ENCODE data around the gene CES3.
"Not testable (repeated sequence)": the region's sequence is repeated elsewhere in the genome, so short reads cannot be mapped to it uniquely, and the experiment has no call there.

The CES3 gene

DNA sequence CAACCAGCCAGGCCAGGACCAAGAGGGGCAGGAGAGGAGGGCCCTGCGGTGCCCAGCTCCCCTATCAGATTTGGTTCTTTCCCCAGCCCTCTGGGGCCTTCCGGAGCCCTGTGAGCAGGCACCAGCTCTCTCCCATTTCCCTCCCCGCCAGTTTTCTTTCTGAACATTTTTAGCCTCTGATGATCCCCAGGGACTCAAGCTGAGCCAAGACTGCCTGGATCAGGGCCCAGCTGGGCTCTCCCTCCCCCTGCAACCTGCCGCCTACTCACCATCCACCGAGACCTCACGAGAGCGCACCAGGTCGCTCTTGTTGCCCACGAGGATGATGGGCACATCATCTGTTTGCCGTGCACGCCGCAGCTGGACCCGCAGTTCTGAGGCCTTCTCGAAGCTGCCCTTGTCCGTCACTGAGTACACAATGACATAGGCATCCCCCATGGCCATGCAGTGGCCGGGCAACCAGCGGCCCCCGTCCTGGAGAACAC, 37.8 kb upstream of the CES3 start:
- H3K36me3 Mint-ChIP-seq: no peaks in the 10 kb centered on the region
- no peak for DNase-seq (ENCODE audit: low spot score in 2 of 2)
- ATAC-seq: no peak
- no peak overlapping the region for H3K27ac Mint-ChIP-seq
- H3K4me3 Mint-ChIP-seq: peak overlapping the region; percentile 69
- no peaks in the 10 kb centered on the region for H3K9me3 Mint-ChIP-seq
- H3K4me1 Mint-ChIP-seq: peaks cover 33% of the 10 kb centered on the region

DNA sequence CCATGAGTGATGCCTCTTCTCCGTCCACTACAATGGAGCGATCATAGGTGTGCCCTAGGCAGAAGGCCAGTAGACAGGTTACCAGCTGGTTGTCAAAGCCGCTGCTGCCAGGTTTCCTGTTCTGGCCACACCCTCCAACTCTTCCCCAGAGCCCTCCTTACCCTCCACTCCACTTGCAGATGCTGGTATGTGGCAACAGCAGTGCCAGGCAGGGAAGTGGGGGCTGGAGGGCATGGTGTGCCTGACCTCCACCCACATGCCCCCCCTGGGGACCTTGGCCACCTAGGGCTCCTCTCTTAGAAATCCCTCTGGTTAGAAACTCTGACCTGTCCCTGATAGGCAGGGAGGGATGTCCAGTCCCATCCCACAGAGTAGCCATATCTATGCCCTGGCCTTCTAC, 37.2 kb upstream of the CES3 start:
- Mint-ChIP-seq H3K36me3 (no peaks in the 10 kb centered on the region), H3K27ac (no peak overlapping the region), H3K4me1 (peaks cover 39% of the 10 kb centered on the region), H3K4me3 (peak overlapping the region; percentile 69), H3K9me3 (no peaks in the 10 kb centered on the region)
- no peak for DNase-seq (ENCODE audit: low spot score in 2 of 2)
- ATAC-seq: no peak

DNA sequence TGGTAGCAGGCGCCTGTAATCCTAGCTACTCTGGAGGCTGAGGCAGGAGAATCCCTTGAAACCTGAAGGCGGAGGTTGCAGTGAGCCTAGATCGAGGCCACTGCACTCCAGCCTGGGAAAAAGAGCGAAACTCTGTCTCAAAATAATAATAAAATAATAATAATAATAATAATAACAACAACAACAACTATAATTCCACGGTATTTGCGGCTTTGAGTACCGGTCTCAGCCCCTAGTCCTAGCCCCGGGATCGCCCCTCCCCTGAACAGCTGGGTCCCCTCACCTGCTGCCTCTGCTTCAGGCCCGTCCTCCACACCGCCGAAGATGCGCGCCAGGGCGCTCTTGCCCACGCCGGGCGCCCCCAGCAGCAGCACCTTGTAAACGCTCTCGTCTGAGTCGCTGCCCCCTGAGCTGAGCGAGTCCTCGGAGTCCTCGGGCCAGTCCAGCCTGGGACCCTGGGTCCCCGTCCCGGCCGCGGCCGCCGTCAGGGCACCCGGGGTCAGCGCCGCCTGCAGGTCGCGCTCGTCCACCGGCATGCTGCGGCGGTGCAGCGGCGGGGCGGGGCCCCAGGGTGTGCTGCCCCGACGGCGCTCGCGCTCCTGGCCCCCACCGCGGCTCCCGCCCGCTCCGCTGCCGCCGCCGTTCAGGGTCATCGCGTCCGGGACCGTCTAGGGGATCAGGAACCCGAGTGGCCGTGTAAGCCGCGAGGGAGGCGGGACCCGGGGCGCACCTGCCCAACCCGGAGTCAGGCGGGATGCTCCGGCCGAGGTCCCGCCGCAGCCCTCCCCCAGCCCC, 36.3 kb upstream of the CES3 start:
- no peaks in the 10 kb centered on the region for H3K9me3 Mint-ChIP-seq
- peaks cover 42% of the 10 kb centered on the region for H3K4me1 Mint-ChIP-seq
- DNase-seq (ENCODE audit: low spot score in 2 of 2) (peak; percentile 53 to 72), ATAC-seq (peak; percentile 72)
- no peak overlapping the region for H3K27ac Mint-ChIP-seq
- peak overlapping the region; percentile 69 for H3K4me3 Mint-ChIP-seq
- no peaks in the 10 kb centered on the region for H3K36me3 Mint-ChIP-seq

DNA sequence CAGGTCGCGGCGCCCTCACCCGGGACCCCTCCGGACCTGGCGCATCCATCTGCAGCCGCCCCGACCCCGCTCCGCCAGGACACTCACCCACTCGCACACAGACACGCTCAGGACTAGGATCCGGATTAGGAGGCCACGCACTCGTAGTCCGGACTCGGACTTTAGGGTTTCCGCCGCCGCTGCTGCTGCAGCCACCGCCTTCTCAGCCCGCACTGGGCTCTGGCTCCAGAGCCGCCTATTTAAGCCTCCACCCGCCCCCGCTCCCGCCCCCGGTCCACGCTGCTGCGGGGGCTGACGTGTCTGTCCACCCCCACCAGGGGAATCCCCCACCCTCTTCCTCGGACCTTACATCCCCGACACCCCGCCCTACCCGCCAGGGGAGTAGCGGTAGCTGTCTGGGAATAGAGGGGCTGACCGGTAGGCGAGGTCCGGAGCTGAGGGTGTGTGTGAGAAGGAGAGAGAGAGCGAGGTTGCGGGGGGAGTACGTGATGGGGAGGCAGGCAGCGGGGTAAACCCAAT, 35.7 kb upstream of the CES3 start, which contains the start of gene RRAD:
Gene RRAD (minus strand): TSS at position 214 of the 519 bp plus-strand sequence. CDS start 356 bp downstream, outside the sequence.
- peak within 1 kb of the TSS; percentile 69 for H3K4me3 Mint-ChIP-seq
- no peaks in the 10 kb centered on the region for H3K36me3 Mint-ChIP-seq
- H3K27ac Mint-ChIP-seq: no peak within 1 kb of the TSS
- ATAC-seq (peak; percentile 1), DNase-seq (ENCODE audit: low spot score in 2 of 2) (no peak)
- no peaks in the 10 kb centered on the region for H3K9me3 Mint-ChIP-seq
- peaks cover 42% of the 10 kb centered on the region for H3K4me1 Mint-ChIP-seq

DNA sequence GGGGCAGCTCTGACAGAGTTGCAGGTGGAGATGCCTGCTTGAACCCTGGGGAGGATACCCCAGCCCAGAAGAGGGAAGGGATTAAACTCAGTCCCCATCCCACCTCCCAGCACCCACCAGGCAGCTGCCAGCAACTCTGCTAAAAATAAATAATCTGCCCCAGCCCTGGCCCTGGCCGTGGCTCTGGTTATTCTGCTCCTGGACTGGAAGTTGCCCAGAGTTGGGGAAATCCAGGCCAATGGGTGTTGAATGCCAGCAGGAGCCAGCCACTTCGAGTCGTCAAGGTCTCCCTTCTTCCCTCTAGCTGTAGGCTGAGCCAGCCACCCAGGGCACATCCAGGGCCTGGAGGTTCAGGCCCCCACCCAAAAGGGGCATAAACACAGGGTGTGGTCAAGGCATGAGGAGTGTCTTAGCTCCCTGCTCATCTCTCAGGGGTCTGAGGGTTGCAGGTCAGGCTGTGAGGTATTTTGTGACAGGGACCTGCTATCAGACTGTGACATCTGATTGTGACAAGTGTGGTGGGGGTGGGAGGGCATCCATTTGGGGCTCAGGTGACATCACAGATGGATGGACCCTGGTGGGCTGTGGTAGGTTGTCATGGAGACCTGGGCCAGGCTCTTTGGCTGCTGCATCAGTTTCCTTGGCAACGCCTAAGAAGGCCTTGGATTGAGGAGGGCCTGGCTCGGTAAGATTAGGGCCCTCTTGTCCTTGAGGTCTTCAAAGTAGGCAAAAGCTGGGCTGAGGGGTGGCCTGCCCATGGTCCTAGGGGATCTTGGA, 34.7 kb upstream of the CES3 start:
- no peak for DNase-seq (ENCODE audit: low spot score in 2 of 2)
- peaks cover 42% of the 10 kb centered on the region for H3K4me1 Mint-ChIP-seq
- H3K27ac Mint-ChIP-seq: no peak overlapping the region
- H3K4me3 Mint-ChIP-seq: peak overlapping the region; percentile 69
- H3K9me3 Mint-ChIP-seq: no peaks in the 10 kb centered on the region
- ATAC-seq: no peak
- H3K36me3 Mint-ChIP-seq: peaks cover 5% of the 10 kb centered on the region

DNA sequence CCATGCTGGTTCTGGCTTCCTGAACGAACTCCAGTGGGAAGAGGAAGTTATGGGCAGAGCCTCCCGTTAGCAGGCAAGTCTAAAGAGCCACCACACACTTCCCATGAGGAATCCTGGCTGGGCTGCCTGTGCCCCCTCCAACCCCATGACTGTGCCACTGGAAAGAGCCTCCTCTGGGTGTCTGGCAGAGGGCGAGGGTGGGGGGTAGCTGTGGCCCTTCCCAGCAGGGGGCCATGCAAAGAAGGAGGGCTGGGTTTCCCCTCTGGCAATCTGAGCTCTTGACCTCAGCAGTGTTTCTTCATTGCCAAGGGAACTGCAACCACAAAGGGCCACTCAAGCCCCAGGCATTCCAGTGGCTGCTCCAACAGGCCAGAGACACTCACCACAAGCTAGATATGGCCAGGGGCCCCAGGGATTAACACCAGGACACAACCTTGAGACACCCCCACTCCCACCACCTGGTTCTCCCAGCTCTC, 34.1 kb upstream of the CES3 start:
- Mint-ChIP-seq H3K27ac (peak overlapping the region; percentile 79), H3K9me3 (no peaks in the 10 kb centered on the region), H3K4me1 (peaks cover 47% of the 10 kb centered on the region), H3K4me3 (no peak overlapping the region), H3K36me3 (peaks cover 12% of the 10 kb centered on the region)
- ATAC-seq (no peak), DNase-seq (ENCODE audit: low spot score in 2 of 2) (no peak)

DNA sequence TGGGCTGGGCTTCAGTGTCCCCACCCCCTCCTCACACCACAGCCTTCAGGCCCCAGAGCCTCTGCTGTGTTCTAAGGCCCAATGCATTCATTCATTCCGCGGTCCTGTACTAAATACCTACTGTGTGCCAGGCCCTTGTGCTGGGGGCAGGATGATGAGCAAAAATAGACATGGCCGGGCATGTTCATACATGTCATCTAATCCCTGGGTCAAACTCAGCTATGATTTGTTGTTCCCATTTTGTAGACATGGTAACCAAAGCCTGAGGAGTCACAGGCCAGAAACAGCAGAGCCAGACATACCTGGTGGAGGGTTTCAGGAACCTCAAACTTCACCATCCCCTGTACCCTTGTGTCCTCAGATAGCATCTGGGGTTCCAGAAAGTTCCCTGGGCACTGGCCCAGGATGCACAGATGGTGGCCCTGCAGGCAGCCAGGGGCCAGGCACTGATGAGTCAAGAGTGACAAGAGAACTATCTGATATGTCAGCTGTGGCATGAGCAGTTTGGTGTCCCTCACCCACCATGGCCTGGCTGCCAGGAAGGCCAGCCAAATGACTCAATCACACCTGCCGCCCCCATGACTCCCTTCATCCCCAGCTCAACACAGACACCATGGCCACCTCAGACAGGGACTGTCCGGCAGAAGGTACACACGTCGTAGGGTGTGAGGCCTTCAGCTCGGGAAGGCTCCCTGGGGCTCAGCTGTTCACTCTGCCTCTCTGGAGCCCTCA, 33.0 kb upstream of the CES3 start:
- H3K36me3 Mint-ChIP-seq: peaks cover 22% of the 10 kb centered on the region
- no peak overlapping the region for H3K4me3 Mint-ChIP-seq
- H3K27ac Mint-ChIP-seq: peak overlapping the region; percentile 79
- H3K9me3 Mint-ChIP-seq: no peaks in the 10 kb centered on the region
- H3K4me1 Mint-ChIP-seq: peaks cover 58% of the 10 kb centered on the region
- DNase-seq (ENCODE audit: low spot score in 2 of 2) (no peak), ATAC-seq (peak; percentile 68)

DNA sequence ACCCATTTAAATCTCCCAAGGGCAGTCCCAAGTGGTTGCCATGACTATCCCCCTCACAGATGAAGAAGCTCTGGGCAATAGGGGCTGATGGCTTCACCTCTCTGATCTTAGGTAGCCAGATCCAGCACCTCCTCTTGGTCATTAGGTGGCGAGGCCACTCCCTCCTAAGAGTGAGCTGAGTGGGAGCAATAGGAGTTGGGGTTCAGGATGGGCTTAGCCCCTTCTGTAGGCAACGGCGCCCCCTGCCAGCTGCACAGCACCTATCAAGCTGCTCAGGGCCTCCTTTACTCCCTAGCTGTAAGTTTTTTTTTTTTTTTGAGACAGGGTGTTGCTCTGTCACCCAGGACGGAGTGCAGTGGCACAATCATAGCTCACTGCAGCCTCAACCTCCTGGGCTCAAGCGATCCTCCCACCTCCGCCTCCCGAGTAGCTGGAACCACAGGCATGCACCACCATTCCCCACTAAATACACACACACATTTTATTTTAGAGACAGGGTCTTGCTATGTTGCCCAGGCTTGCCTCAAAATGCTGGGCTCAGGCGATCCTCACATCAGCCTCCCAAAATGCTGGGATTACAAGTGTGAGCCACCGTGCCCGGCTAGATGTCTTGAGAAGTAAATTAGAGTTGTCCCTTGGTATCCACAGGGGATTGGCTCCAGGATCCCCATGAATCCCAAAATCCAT, 32.2 kb upstream of the CES3 start:
- H3K9me3 Mint-ChIP-seq: no peaks in the 10 kb centered on the region
- H3K4me1 Mint-ChIP-seq: peaks cover 58% of the 10 kb centered on the region
- H3K4me3 Mint-ChIP-seq: no peak overlapping the region
- peak overlapping the region; percentile 79 for H3K27ac Mint-ChIP-seq
- H3K36me3 Mint-ChIP-seq: peaks cover 30% of the 10 kb centered on the region
- peak in 1 of 2 donors; percentile 71 for DNase-seq (ENCODE audit: low spot score in 2 of 2)
- peak; percentile 54 for ATAC-seq

DNA sequence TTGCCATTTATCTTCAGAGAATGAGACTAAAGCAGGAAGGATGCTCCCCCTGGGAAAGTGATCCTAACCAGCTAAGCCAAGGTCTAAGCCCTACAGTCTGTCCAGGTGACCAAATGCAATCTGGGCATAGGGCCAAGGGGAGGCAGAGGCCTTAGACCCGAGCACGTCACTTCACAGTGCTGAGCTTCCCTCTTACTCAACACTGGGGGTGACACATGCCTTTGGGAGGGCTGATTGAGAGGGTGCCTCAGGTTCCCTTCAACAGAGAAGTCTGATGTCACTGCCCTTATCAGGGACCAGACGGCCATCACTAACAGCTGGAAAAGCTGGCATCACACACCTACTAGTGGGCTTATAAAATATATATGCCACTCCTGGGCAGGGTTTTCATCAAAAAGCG, 30.9 kb upstream of the CES3 start:
- no peak for ATAC-seq
- H3K4me1 Mint-ChIP-seq: peaks cover 65% of the 10 kb centered on the region

DNA sequence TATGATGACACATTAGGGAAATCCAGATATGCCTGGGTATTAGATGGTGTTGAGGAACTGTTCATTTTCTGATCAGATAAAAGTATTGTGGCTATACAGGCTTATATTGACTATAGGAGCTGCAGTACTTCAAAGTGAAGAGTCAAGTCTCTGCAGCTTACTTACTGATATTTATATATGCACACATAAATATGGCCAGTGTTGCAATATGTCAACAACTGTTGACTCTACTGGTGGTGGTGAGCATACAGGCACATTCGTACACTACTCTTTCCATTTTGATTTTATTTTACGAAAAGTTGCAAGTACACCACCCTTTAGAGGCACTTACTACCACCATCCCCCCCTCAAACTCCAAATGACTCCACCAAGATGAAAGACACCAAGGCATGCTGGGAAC, 29.4 kb upstream of the CES3 start:
- no peak for DNase-seq (ENCODE audit: low spot score in 2 of 2)
- ATAC-seq: no peak
- peaks cover 55% of the 10 kb centered on the region for H3K36me3 Mint-ChIP-seq
- peak overlapping the region; percentile 99 for H3K27ac Mint-ChIP-seq
- peaks cover 71% of the 10 kb centered on the region for H3K4me1 Mint-ChIP-seq
- H3K9me3 Mint-ChIP-seq: no peaks in the 10 kb centered on the region
- H3K4me3 Mint-ChIP-seq: peak overlapping the region; percentile 99

More for the DNA sequence above, 30.9 kb upstream of the CES3 start:
- Mint-ChIP-seq H3K27ac (peak overlapping the region; percentile 34), H3K4me3 (no peak overlapping the region), H3K9me3 (no peaks in the 10 kb centered on the region), H3K36me3 (peaks cover 43% of the 10 kb centered on the region)
- no peak for DNase-seq (ENCODE audit: low spot score in 2 of 2)

DNA sequence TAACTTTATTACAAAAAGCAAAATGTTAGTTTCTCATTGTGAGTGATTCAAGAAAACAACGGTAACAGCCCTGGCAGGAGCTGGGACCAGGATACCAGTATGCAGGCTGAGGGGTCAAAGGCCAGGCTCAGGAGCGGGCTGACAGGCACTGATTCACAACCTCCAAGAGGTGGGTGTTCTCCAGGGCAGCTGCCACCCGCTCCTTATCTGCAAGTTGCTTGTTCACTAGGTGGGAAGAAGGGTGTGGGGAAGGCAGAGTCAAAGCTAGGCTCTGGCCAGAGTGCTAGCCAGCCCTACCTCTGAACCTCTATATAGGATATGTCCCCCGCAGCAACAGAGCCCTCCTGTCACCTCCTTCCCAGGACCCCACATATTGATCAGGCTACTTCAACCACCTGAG, 29.0 kb upstream of the CES3 start:
- ATAC-seq (no peak), DNase-seq (ENCODE audit: low spot score in 2 of 2) (no peak)
- Mint-ChIP-seq H3K4me3 (peak overlapping the region; percentile 99), H3K27ac (peak overlapping the region; percentile 99), H3K4me1 (peaks cover 73% of the 10 kb centered on the region), H3K9me3 (no peaks in the 10 kb centered on the region), H3K36me3 (peaks cover 57% of the 10 kb centered on the region)

DNA sequence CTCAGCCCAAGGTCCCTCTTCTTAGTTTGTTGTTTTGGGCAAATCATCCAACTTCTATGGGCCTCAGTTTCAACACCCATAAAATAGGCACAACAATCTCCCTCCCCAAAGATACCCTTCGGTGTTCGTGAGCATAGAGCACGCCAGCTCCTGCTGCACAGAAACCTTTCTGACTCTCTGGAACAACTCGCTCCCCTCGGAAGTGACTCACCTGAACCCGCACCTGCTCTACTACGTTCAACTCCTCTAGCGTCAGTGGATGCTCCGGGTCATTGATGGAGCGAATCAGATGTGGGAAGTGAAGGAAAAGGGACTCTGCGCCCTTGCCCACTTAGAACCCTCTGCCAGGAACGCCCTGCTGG, 27.3 kb upstream of the CES3 start:
- Mint-ChIP-seq H3K27ac (peak overlapping the region; percentile 99), H3K9me3 (no peaks in the 10 kb centered on the region), H3K4me3 (peak overlapping the region; percentile 99), H3K4me1 (peaks cover 65% of the 10 kb centered on the region), H3K36me3 (peaks cover 67% of the 10 kb centered on the region)
- ATAC-seq (peak; percentile 69), DNase-seq (ENCODE audit: low spot score in 2 of 2) (no peak)

DNA sequence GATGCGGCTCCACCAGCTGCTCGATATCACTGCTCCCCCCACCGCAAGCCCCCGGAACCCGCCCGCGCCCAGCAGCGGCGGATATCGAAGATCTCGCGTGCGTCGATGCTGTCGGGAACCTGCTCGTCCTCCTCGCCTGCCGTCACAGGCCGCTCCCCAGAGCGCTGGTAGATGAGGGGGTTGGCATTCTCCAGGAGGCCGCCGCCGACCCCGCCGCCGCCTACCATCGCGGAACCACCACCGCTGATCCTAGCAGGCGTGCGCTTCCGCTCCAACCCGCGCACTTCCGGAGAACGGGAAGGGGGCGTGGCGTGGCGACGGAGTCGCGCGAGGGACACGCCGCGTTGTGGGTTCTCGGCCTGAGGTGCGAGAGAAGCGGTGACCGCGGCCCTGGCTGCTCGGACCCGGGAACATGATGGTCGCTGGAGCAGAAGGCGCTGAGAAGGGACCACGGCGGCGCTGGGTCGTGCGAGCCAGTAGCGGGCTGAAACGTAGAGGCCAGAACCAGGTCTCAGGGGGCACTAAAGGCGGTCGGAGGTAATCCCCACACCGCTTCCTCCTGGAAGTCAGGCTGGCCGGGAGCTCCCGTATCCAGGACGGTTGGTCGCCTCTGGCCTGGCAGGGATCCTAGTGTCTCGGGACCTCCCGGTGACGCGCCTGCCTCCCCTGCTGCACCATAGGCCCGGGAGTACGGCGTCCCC, 26.8 kb upstream of the CES3 start, which contains the start of gene CIAO2B:
Gene CIAO2B (minus strand): TSS at position 265 of the 701 bp plus-strand sequence. CDS start 38 bp downstream, at position 227.
- H3K36me3 Mint-ChIP-seq: peaks cover 68% of the 10 kb centered on the region
- no peaks in the 10 kb centered on the region for H3K9me3 Mint-ChIP-seq
- peak within 1 kb of the TSS; percentile 99 for H3K4me3 Mint-ChIP-seq
- H3K27ac Mint-ChIP-seq: peak within 1 kb of the TSS; percentile 99
- H3K4me1 Mint-ChIP-seq: peaks cover 61% of the 10 kb centered on the region
- DNase-seq (ENCODE audit: low spot score in 2 of 2) (peak; percentile 86 to 95), ATAC-seq (peak; percentile 89)

DNA sequence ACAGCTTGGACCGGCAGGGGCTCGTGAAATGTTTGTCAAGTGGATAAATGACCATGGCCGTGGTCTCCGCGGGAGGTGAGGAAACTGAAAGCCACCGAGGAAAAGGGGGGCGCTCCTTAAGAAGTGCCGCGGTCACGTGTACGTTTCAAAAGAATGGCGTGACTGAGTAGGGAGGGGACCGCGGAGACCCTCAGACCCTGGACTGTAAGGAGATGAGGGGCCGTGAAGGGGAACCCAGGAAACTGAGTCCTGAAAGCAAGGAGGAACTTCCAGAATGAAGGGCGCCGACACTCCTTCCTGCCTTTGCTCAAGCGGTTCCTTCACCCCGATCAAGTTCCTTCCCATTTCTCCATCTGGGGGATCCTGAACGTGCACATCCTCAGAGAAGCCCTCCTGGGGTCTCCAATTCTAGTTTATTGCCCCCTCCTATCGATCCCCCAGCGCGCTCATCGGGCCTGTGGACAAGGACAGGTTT, 26.2 kb upstream of the CES3 start:
- peak overlapping the region; percentile 99 for H3K27ac Mint-ChIP-seq
- peaks cover 74% of the 10 kb centered on the region for H3K36me3 Mint-ChIP-seq
- DNase-seq (ENCODE audit: low spot score in 2 of 2); H3K9me3 Mint-ChIP-seq; ATAC-seq: not testable (repeated sequence)
- peak overlapping the region; percentile 99 for H3K4me3 Mint-ChIP-seq
- H3K4me1 Mint-ChIP-seq: peaks cover 61% of the 10 kb centered on the region
